Prostate gland (tissue), 2 donors: ENCODE measurements around the gene FMNL3. TPM values are rescaled to one million over a fixed set of nuclear protein-coding genes. Genes with fewer than 3 reads are reported as not detected.

Source experiments
- DNase-seq: peaks from one replicate; pipeline ENCODE4 v3.0.0-alpha.2; 2019; ENCODE audit warnings: low spot score
- H3K27ac ChIP-seq, 2 donors: fragments of 200-600 bp; sonication (generic); 2 replicates each; pipeline ENCODE4 v1.5.1; 2017 to 2019
- H3K27me3 ChIP-seq: fragments of 200-600 bp; sonication (generic); replicated peaks from 2 replicates; pipeline ENCODE4 v1.5.1; 2019; ENCODE audit not compliant: insufficient read depth
- H3K36me3 ChIP-seq, 2 donors: fragments of 200-600 bp; sonication (generic); 1 replicate in 1 of 2; 2 replicates in 1 of 2; pipeline versions ENCODE4 v1.5.1 to v1.8.1; 2017 to 2019
- H3K4me1 ChIP-seq: fragments of 200-600 bp; sonication (generic); replicated peaks from 2 replicates; pipeline ENCODE4 v1.5.1; 2019
- H3K4me3 ChIP-seq, 2 donors: fragments of 200-600 bp; sonication (generic); 2 replicates each; pipeline ENCODE4 v1.5.1; 2017 to 2019
- H3K9me3 ChIP-seq: fragments of 200-600 bp; sonication (generic); 2 replicates; pipeline ENCODE4 v1.5.1; 2017
- POLR2A ChIP-seq: fragments of 450-650 bp; IDR thresholded peaks from one replicate; pipeline ENCODE4 v1.6.1; 2016; ENCODE audit warnings: antibody characterized with exemption, mild to moderate bottlenecking
- POLR2AphosphoS5 ChIP-seq: sonication (generic); formaldehyde crosslinking; IDR thresholded peaks from one replicate; pipeline ENCODE4 v1.6.1; 2017; ENCODE audit warnings: antibody characterized with exemption
- WGBS: methylation state at CpG from one replicate; pipeline ENCODE4 v1.1.5; 2018; 5-methylcytosine and 5-hydroxymethylcytosine counted together
- intact Hi-C: fragments of 100-400 bp; cut with DNase I; formaldehyde crosslinking; loops from one replicate; pipeline ENCODE4 v1.14.2; 2022
- total RNA-seq, 2 donors: library from RNA; depleted of rRNA; stranded (reverse); fragments of >200 nt; gene quantifications; one replicate each; pipeline ENCODE4 v1.1.0, GENCODE V29; 2016
- TF ChIP-seq, protein P1 (sequence below), 4 experiments: fragments of 200-600 bp in 2 of 4; fragments of 450-650 bp in 2 of 4; sonication (generic) in 2 of 4; IDR thresholded peaks; 1 replicate in 3 of 4; 2 replicates in 1 of 4; pipeline ENCODE4 v1.5.1; 2016 to 2019; ENCODE audit warnings: antibody characterized with exemption in 4 of 4, mild to moderate bottlenecking in 2 of 4, moderate library complexity in 2 of 4

The FMNL3 gene
- total RNA-seq, 2 donors from 2014 or later, result 4.5 to 52.9 TPM

DNA sequence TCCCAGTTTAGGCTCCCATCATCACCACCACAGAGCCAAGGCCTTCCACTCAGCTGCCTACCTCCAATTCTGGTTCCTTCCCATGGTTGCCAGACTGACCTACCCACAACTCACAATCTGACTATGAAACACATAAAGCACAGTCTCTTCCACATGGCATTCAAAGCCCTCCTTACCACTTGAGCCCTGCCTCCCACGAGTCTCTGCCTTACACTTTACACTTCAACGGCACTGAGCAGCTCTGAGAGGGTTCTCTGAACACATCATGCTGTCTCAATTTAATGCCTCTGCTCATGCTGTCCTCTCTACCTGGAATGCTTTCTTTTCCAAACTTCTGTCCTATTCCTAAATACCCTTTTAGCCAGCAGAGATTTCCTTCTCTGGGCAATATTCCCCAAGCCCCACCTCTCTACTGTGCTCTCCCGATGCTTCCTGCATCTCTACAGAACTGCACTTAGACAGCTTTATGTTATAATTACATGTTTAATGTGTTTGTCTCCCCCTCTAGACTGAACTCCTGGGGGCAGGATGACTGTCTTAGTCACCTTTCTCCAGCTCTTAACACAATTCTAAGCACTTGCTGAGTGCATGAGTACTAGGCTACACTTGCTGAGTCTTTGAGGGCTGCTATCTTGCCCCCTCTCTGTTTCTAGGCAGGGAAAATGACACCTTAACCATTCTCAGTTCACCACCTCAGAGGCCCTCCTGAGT lies 23.5 kb downstream of the FMNL3 start:
- Histone ChIP-seq H3K36me3 (no peaks in the 10 kb centered on the region), H3K4me3 (no peak overlapping the region), H3K9me3 (no peaks in the 10 kb centered on the region), H3K27ac (no peak overlapping the region), H3K27me3 (no peaks in the 10 kb centered on the region), H3K4me1 (no peaks in the 10 kb centered on the region)
- WGBS, result 61% methylated on average over 3 of the region's 3 CpGs
- DNase-seq, result no peak
- intact Hi-C loops, result no loop called here
- no peak for TF ChIP-seq POLR2A
- TF ChIP-seq, protein P1, sequence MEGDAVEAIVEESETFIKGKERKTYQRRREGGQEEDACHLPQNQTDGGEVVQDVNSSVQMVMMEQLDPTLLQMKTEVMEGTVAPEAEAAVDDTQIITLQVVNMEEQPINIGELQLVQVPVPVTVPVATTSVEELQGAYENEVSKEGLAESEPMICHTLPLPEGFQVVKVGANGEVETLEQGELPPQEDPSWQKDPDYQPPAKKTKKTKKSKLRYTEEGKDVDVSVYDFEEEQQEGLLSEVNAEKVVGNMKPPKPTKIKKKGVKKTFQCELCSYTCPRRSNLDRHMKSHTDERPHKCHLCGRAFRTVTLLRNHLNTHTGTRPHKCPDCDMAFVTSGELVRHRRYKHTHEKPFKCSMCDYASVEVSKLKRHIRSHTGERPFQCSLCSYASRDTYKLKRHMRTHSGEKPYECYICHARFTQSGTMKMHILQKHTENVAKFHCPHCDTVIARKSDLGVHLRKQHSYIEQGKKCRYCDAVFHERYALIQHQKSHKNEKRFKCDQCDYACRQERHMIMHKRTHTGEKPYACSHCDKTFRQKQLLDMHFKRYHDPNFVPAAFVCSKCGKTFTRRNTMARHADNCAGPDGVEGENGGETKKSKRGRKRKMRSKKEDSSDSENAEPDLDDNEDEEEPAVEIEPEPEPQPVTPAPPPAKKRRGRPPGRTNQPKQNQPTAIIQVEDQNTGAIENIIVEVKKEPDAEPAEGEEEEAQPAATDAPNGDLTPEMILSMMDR (IDR thresholded peaks at IDR 0.05), result no peak
- no peak for TF ChIP-seq POLR2AphosphoS5

DNA sequence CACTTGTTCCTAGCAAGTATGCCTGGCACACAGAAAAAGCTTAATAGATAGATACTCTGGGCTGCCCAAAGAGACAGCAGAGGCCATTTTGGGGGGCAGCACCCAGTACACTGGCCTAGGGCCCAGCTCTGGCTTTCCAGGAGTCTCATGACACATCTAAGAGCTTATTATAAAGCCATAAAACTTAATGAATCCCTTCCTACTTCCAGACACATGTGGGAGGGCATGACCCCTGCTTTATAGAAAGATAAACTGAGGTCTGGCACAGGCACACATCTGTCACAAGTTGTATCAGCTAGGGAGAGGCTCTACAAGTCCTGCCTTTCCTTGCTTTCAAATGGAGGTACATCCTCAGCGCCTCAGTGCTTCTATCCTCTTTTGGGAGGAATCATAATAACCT lies 27.1 kb downstream of the FMNL3 start:
- intact Hi-C loops, result no loop called here
- no peaks in the 10 kb centered on the region for H3K36me3 ChIP-seq
- 92% methylated on average over 1 of the region's 1 CpG for WGBS

DNA sequence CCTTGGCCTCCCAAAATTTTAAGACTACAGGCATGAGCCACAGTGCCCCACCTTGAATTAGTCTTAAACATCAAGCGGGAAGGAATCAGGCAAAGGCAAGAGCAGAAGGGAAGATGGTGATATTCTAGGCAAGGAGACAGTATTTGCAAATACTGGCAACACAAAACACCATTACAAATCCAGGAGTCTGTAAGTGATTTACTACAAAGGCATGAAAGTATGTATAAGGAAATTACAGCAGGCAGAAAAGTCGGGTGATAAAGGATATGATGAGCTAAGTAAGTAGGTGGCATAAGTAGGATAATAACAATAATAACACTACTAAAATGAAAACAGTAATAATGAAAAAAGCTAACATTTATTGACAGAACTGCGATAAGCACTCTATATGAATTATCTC lies 28.5 kb downstream of the FMNL3 start:
- 90% methylated on average over 3 of the region's 3 CpGs for WGBS
- intact Hi-C loops, result no loop called here

More for the DNA sequence above, 27.1 kb downstream of the FMNL3 start:
- no peaks in the 10 kb centered on the region for H3K27me3 ChIP-seq
- no peak for DNase-seq
- H3K9me3 ChIP-seq, result no peaks in the 10 kb centered on the region
- H3K4me1 ChIP-seq, result no peaks in the 10 kb centered on the region
- H3K4me3 ChIP-seq, result no peak overlapping the region
- H3K27ac ChIP-seq, result no peak overlapping the region
- TF ChIP-seq POLR2AphosphoS5, result no peak
- TF ChIP-seq, protein P1 (IDR thresholded peaks at IDR 0.05), result no peak
- no peak for TF ChIP-seq POLR2A

DNA sequence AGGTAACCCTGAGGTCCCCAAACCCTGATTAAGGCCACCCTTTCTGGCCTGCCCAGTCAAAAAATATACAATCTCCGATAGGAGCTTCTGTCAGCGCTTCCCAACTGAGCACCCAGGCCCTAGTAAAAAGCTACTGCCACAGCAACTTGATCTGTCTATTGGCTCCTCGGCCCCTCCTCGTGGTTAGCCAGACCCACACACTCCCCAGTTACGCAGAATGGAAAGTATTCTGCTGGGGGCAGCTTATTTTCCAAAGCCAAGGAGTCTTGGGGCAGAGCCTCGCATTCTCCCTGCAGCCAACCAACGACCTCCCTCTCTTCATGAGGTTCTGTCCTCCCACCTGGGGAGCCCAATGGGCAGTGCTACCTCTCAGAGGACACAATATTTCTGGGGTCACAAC lies 32.1 kb downstream of the FMNL3 start:
- peak overlapping the region; percentile 80 to 86 for H3K27ac ChIP-seq
- peaks cover 22% of the 10 kb centered on the region for H3K4me1 ChIP-seq
- no peaks in the 10 kb centered on the region for H3K36me3 ChIP-seq
- no peak for DNase-seq
- TF ChIP-seq, protein P1 (IDR thresholded peaks at IDR 0.05), result no peak
- no peaks in the 10 kb centered on the region for H3K27me3 ChIP-seq
- intact Hi-C loops, result no loop called here
- H3K4me3 ChIP-seq, result no peak overlapping the region
- WGBS, result 78% methylated on average over 7 of the region's 7 CpGs
- H3K9me3 ChIP-seq, result no peaks in the 10 kb centered on the region

More for the DNA sequence above, 28.5 kb downstream of the FMNL3 start:
- H3K4me1 ChIP-seq, result peaks cover 6% of the 10 kb centered on the region
- H3K27ac ChIP-seq, result no peak overlapping the region
- H3K4me3 ChIP-seq, result no peak overlapping the region
- H3K9me3 ChIP-seq, result no peaks in the 10 kb centered on the region
- TF ChIP-seq POLR2AphosphoS5, result no peak
- TF ChIP-seq POLR2A, result no peak
- TF ChIP-seq, protein P1 (IDR thresholded peaks at IDR 0.05), result no peak
- H3K36me3 ChIP-seq, result no peaks in the 10 kb centered on the region
- no peaks in the 10 kb centered on the region for H3K27me3 ChIP-seq
- no peak for DNase-seq

DNA sequence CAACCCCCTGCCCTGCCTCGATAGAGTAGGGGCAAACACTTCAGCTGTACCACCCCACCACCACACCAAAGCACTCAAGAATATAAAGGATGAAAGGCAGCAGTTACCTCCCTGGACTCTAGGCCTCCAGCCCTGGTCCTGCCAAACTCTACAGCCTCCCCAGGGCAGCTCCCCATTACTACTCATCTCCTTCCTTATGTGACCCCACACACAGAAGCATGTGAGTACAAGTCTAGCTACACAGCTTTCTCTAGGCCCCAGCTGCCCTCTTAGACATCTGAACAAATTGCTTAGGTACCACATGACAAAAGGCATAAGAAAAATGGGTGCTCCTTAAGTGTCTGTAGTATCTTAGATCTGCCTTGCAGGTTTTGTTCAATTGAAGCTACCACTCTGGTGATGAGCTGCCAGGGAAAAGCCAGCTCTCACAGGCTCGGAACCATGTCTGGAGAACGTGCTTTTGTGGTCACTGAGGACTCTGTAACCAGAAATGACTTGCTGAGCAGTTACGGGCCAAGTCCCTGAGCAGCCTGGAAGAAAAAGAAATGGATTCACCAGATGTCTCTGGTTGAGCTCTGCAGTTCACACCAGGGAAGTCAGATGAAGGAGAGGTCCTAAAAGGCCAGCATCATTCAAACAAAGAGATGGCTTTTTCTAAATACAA lies 32.8 kb downstream of the FMNL3 start:
- H3K4me3 ChIP-seq, result no peak overlapping the region
- no peaks in the 10 kb centered on the region for H3K27me3 ChIP-seq
- H3K27ac ChIP-seq, result peak overlapping the region; percentile 80 to 86
- peaks cover 22% of the 10 kb centered on the region for H3K4me1 ChIP-seq
- no peaks in the 10 kb centered on the region for H3K36me3 ChIP-seq
- TF ChIP-seq, protein P1 (IDR thresholded peaks at IDR 0.05), result no peak
- TF ChIP-seq POLR2AphosphoS5 (no peak), POLR2A (no peak)
- no peaks in the 10 kb centered on the region for H3K9me3 ChIP-seq
- WGBS, result 57% methylated on average over 4 of the region's 4 CpGs
- intact Hi-C loops, result no loop called here
- DNase-seq, result no peak
